Erythroblast (primary cell): ENCODE data around the gene TFAP2A.

ENCODE experiments used
- GATA1 ChIP-seq: IDR thresholded peaks from 2 replicates; pipeline ENCODE4 v1.6.1; 2011; ENCODE audit warnings: low read depth, mild to moderate bottlenecking, control low read depth, low read length, moderate library complexity
- POLR2A ChIP-seq: IDR thresholded peaks from 2 replicates; pipeline ENCODE4 v1.6.1; 2011; ENCODE audit warnings: mild to moderate bottlenecking, low read length

DNA sequence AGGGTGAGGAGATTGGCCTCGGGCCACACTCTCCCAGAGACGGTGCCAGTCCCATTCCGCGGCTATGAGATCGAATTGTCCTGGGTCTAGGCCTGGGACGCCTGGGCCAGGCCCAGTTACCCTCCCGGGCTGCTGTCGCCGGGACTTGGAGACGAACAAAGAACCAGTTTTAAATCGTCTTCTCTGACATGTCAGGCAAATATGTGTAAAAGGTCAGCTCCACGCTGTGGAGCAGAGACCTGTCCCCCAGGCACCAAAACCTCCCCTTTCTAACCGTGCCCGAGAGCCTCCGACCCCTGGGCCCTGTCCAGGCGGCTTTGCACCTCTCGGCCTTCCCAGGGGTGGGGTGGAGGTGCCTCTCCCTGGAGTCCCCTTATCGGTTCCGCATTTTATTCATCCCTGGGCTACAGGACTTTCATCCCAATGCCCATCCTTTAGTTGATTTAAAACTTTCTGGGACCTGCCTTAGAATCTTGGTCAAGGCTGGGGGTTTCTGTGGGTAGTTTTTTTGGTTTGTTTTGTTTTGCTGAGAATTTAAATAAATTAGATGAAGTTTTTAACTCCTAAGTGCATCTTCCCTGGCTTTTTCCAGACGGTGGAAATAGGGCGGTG is 5.8 kb upstream of the TFAP2A start:
- TF ChIP-seq POLR2A (no peak), GATA1 (no peak)
